Measurements from ENCODE around the gene SOX18. TPM values are rescaled to one million over a fixed set of nuclear protein-coding genes. Genes with fewer than 3 reads are reported as not detected.
A peak's percentile ranks its signal among the peaks of the same experiment; 100 is the strongest.

Gene SOX18
- total and polyA plus RNA-seq, 2 of the 13 experiments (the other 11 are each of a cell fraction or from before 2014, with no cell fraction given): 1.6 to 1.9 TPM

GRCh38 chr20:64042054-64042781, 7.2 kb downstream of the SOX18 start (continued):
- peak; percentile 91 for TF ChIP-seq ZNF687 (CRISPR knock-in tag; IDR thresholded peaks at IDR 0.05)
- TF ChIP-seq ETV5 (CRISPR knock-in tag; IDR thresholded peaks at IDR 0.05; ENCODE audit: borderline replicate concordance): peak; percentile 78
- peak; percentile 57; the same call in 1 of the 2 replicates for TF ChIP-seq HINFP (CRISPR knock-in tag; IDR thresholded peaks at IDR 0.05; ENCODE audit: low read depth)
- no peak for TF ChIP-seq TOE1 (CRISPR knock-in tag; IDR thresholded peaks at IDR 0.05)
- TF ChIP-seq NFRKB (IDR thresholded peaks at IDR 0.05): no peak
- TF ChIP-seq TCF7L2 (IDR thresholded peaks at IDR 0.05; ENCODE audit: low read depth, low read length): no peak
- TF ChIP-seq ZSCAN31 (CRISPR knock-in tag; IDR thresholded peaks at IDR 0.05; ENCODE audit: low read depth): peak; percentile 95
- no peak for TF ChIP-seq FOXP4 (CRISPR knock-in tag; IDR thresholded peaks at IDR 0.05)
- TF ChIP-seq ZNF530 (CRISPR knock-in tag; IDR thresholded peaks at IDR 0.05; ENCODE audit: low read depth): no peak

Data from HepG2 (cell line).